Gastrocnemius medialis (tissue), 4 donors: Measurements from ENCODE around the gene SPSB1.

ENCODE experiments used
- POLR2A ChIP-seq, 2 donors: fragments of 450-650 bp; IDR thresholded peaks; one replicate each; pipeline ENCODE4 v1.6.1; 2017; ENCODE audit warnings: antibody characterized with exemption in 2 of 2, mild to moderate bottlenecking in 2 of 2, moderate library complexity in 2 of 2
- TF ChIP-seq, protein P1 (sequence below), 5 experiments: fragments of 450-650 bp in 3 of 5; fragments of 200-600 bp in 2 of 5; sonication (generic) in 2 of 5; IDR thresholded peaks in 4 of 5; conservative IDR thresholded peaks in 1 of 5; 1 replicate in 4 of 5; 2 replicates in 1 of 5; pipeline ENCODE4 v1.5.1; 2016 to 2019; ENCODE audit warnings: antibody characterized with exemption in 5 of 5, mild to moderate bottlenecking in 3 of 5, moderate library complexity in 3 of 5

DNA sequence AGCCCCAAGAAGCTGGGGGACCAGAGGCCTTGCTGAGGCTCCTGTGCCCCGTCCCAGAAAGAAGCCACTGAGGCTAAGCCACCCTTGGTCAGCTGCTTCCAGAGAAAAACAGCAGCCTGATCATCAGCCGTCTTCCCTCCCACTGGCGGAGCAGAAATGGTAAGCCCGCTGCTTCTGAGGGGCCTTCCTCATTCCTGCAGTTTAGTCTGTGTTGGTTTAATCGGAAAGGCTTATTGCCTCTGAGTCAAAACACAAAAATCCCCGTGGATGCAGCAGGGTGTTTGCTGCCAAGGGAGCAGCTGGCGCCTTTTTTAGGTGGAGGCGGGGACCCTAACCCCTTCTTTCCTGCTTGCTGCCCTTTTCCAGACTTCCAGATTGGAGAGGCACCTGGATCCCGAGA, 33.9 kb downstream of the SPSB1 start:
- TF ChIP-seq POLR2A (IDR thresholded peaks at IDR 0.05) = no peak
- TF ChIP-seq, protein P1, sequence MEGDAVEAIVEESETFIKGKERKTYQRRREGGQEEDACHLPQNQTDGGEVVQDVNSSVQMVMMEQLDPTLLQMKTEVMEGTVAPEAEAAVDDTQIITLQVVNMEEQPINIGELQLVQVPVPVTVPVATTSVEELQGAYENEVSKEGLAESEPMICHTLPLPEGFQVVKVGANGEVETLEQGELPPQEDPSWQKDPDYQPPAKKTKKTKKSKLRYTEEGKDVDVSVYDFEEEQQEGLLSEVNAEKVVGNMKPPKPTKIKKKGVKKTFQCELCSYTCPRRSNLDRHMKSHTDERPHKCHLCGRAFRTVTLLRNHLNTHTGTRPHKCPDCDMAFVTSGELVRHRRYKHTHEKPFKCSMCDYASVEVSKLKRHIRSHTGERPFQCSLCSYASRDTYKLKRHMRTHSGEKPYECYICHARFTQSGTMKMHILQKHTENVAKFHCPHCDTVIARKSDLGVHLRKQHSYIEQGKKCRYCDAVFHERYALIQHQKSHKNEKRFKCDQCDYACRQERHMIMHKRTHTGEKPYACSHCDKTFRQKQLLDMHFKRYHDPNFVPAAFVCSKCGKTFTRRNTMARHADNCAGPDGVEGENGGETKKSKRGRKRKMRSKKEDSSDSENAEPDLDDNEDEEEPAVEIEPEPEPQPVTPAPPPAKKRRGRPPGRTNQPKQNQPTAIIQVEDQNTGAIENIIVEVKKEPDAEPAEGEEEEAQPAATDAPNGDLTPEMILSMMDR (IDR thresholded peaks at IDR 0.05 in 4 of 5, conservative IDR thresholded peaks at IDR 0.05 in 1 of 5) = no peak
